ENCODE results near the gene GYPC.
"Not testable (repeated sequence)": the region's sequence is repeated elsewhere in the genome, so short reads cannot be mapped to it uniquely, and the experiment has no call there.

GYPC gene

GRCh38 chr2:126672980-126673605, 17.1 kb downstream of the GYPC start:
- no peak for DNase-seq

GRCh38 chr2:126674075-126674744, 18.3 kb downstream of the GYPC start:
- no peak for DNase-seq

- no peak for DNase-seq
Observed at GRCh38 chr2:126675637-126676036, 19.7 kb downstream of the GYPC start.

- DNase-seq: no peak
Observed at GRCh38 chr2:126676221-126677175, 20.5 kb downstream of the GYPC start.

GRCh38 chr2:126677176-126677538, 21.2 kb downstream of the GYPC start:
- DNase-seq: no peak

GRCh38 chr2:126678269-126679065, 22.5 kb downstream of the GYPC start:
- no peak for DNase-seq

- no peak for DNase-seq
Observed at GRCh38 chr2:126679094-126679713, 23.2 kb downstream of the GYPC start.

- DNase-seq: no peak
Observed at GRCh38 chr2:126681505-126681904, 25.5 kb downstream of the GYPC start.

GRCh38 chr2:126685629-126686028, 29.7 kb downstream of the GYPC start:
- no peak for DNase-seq

- DNase-seq: no peak
Observed at GRCh38 chr2:126686286-126686685, 30.3 kb downstream of the GYPC start.

GRCh38 chr2:126686841-126687485, 31.0 kb downstream of the GYPC start:
- DNase-seq: no peak

GRCh38 chr2:126687503-126687902, 31.5 kb downstream of the GYPC start:
- DNase-seq: no peak

GRCh38 chr2:126688594-126688993, 32.6 kb downstream of the GYPC start:
- DNase-seq: not testable (repeated sequence)

- DNase-seq: not testable (repeated sequence)
Observed at GRCh38 chr2:126692241-126692640, 36.3 kb downstream of the GYPC start.

- not testable (repeated sequence) for DNase-seq
Observed at GRCh38 chr2:126692934-126693592, 37.1 kb downstream of the GYPC start.

GRCh38 chr2:126696644-126697520, 40.9 kb downstream of the GYPC start:
- no peak for DNase-seq

- DNase-seq: no peak
Observed at GRCh38 chr2:126698376-126698775, 42.4 kb downstream of the GYPC start.

GRCh38 chr2:126699018-126699417, 43.1 kb downstream of the GYPC start:
- no peak for DNase-seq

GRCh38 chr2:126699716-126700581, 44.0 kb downstream of the GYPC start:
- DNase-seq: no peak

All from NCI-H1092 (cell line).